Transverse colon (tissue), 4 donors: Measurements from ENCODE around the gene IGSF3. TPM values are rescaled to one million over a fixed set of nuclear protein-coding genes. Genes with fewer than 3 reads are reported as not detected.

Experiments
- DNase-seq: peaks from one replicate; pipeline ENCODE4 v3.0.0-alpha.2; 2019
- H3K27ac ChIP-seq, 4 donors: fragments of 200-600 bp; sonication (generic); 2 replicates each; pipeline ENCODE4 v1.5.1; 2016 to 2018; ENCODE audit warnings: inconsistent platforms in 4 of 4
- H3K27me3 ChIP-seq: fragments of 200-600 bp; sonication (generic); 2 replicates; pipeline ENCODE4 v1.5.1; 2017; ENCODE audit warnings: inconsistent platforms
- H3K36me3 ChIP-seq, 4 donors: fragments of 200-600 bp; sonication (generic); 2 replicates each; pipeline ENCODE4 v1.5.1; 2017 to 2019; ENCODE audit warnings: inconsistent platforms in 4 of 4
- H3K4me1 ChIP-seq, 4 donors: fragments of 200-600 bp; sonication (generic); 2 replicates each; pipeline ENCODE4 v1.5.1; 2017 to 2020; ENCODE audit warnings: inconsistent platforms in 4 of 4
- H3K4me3 ChIP-seq, 4 donors: fragments of 200-600 bp; sonication (generic); 1 replicate in 1 of 4; 2 replicates in 3 of 4; pipeline versions ENCODE4 v1.5.1 to v1.6.1; 2017 to 2019; ENCODE audit warnings: inconsistent platforms in 4 of 4
- H3K9me3 ChIP-seq, 2 donors: fragments of 200-600 bp; sonication (generic); 2 replicates each; pipeline ENCODE4 v1.5.1; 2017 to 2019; ENCODE audit warnings: inconsistent platforms in 2 of 2
- CTCF ChIP-seq, 5 experiments: fragments of 200-600 bp in 3 of 5; fragments of 450-650 bp in 2 of 5; sonication (generic) in 3 of 5; IDR thresholded peaks; 1 replicate in 2 of 5; 2 replicates in 3 of 5; pipeline ENCODE4 v1.5.1; 2016 to 2017; ENCODE audit warnings: antibody characterized with exemption in 5 of 5, inconsistent platforms in 3 of 5, mild to moderate bottlenecking in 2 of 5, moderate library complexity in 1 of 5
- EP300 ChIP-seq: sonication (generic); formaldehyde crosslinking; IDR thresholded peaks from one replicate; pipeline ENCODE4 v1.6.1; 2017; ENCODE audit warnings: antibody characterized with exemption, low read depth
- POLR2A ChIP-seq: fragments of 450-650 bp; IDR thresholded peaks from one replicate; pipeline ENCODE4 v1.6.1; 2016; ENCODE audit warnings: antibody characterized with exemption, mild to moderate bottlenecking, moderate library complexity
- POLR2AphosphoS5 ChIP-seq, 3 donors: sonication (generic); formaldehyde crosslinking; IDR thresholded peaks; one replicate each; pipeline ENCODE4 v1.6.1; 2016; ENCODE audit warnings: antibody characterized with exemption in 3 of 3
- WGBS, 2 donors: methylation state at CpG; one replicate each; pipeline ENCODE4 v1.1.5; 2018; ENCODE audit warnings: low coverage in 1 of 2; 5-methylcytosine and 5-hydroxymethylcytosine counted together
- in situ Hi-C, 4 donors: fragments of 200-750 bp; cut with MboI; loops; one replicate each; pipeline versions ENCODE4 v1.15.0 to v1.15.1; 2017; ENCODE audit warnings: low sequenced_read_pairs in 3 of 4, low pct_ligation_motif_present in 1 of 4, low pct_unique_long_range_greater_than_20kb in 1 of 4
- intact Hi-C: fragments of 100-400 bp; cut with DNase I; formaldehyde crosslinking; loops from one replicate; pipeline ENCODE4 v1.15.1; 2023; ENCODE audit warnings: low total_unique reads
- total RNA-seq, 4 donors: library from RNA; depleted of rRNA; stranded (reverse); fragments of >200 nt; gene quantifications; one replicate each; pipeline ENCODE4 v1.1.0, GENCODE V29; 2016

IGSF3 gene
- total RNA-seq, 4 donors from 2014 or later: 36.7 to 75.8 (median 56.9) TPM

GRCh38 chr1:116681343-116681899 is 13.9 kb upstream of the IGSF3 start:
- Histone ChIP-seq H3K4me1 (no peaks in the 10 kb centered on the region), H3K4me3 (no peak overlapping the region), H3K27me3 (no peaks in the 10 kb centered on the region), H3K9me3 (no peaks in the 10 kb centered on the region), H3K27ac (no peak overlapping the region), H3K36me3 (no peaks in the 10 kb centered on the region)
- TF ChIP-seq EP300: no peak
- no peak for TF ChIP-seq POLR2A
- TF ChIP-seq POLR2AphosphoS5 (IDR thresholded peaks at IDR 0.05): no peak
- TF ChIP-seq CTCF (IDR thresholded peaks at IDR 0.05): no peak
- no peak for DNase-seq
- in situ Hi-C loops: no loop called here
- 91 to 100% methylated on average over 1 of the region's 1 CpG for WGBS, 2 donors
- intact Hi-C loops: no loop called here

GRCh38 chr1:116680752-116681151 is 13.2 kb upstream of the IGSF3 start:
- 74 to 83% methylated on average over 4 of the region's 4 CpGs for WGBS, 2 donors
- TF ChIP-seq POLR2AphosphoS5 (IDR thresholded peaks at IDR 0.05) (no peak), EP300 (no peak)
- Histone ChIP-seq H3K27ac (no peak overlapping the region), H3K27me3 (no peaks in the 10 kb centered on the region), H3K36me3 (no peaks in the 10 kb centered on the region), H3K4me1 (no peaks in the 10 kb centered on the region), H3K9me3 (no peaks in the 10 kb centered on the region), H3K4me3 (no peak overlapping the region)
- intact Hi-C loops (no loop called here), in situ Hi-C loops (no loop called here)
- no peak for DNase-seq

- DNase-seq: no peak
- in situ Hi-C loops (no loop called here), intact Hi-C loops (no loop called here)
- Histone ChIP-seq H3K4me3 (no peak overlapping the region), H3K9me3 (no peaks in the 10 kb centered on the region), H3K27ac (no peak overlapping the region), H3K4me1 (no peaks in the 10 kb centered on the region), H3K36me3 (no peaks in the 10 kb centered on the region), H3K27me3 (no peaks in the 10 kb centered on the region)
- TF ChIP-seq POLR2AphosphoS5 (IDR thresholded peaks at IDR 0.05) (no peak), CTCF (IDR thresholded peaks at IDR 0.05) (no peak)
- 73 to 83% methylated on average over 2 to 4 of the region's 4 CpGs for WGBS, 2 donors
Measured at GRCh38 chr1:116679828-116680628, 12.5 kb upstream of the IGSF3 start.

- in situ Hi-C loops (no loop called here), intact Hi-C loops (no loop called here)
- Histone ChIP-seq H3K4me3 (no peak overlapping the region), H3K36me3 (no peaks in the 10 kb centered on the region), H3K27me3 (no peaks in the 10 kb centered on the region), H3K9me3 (no peaks in the 10 kb centered on the region), H3K27ac (no peak overlapping the region), H3K4me1 (no peaks in the 10 kb centered on the region)
- WGBS, 2 donors: 77 to 80% methylated on average over 5 to 7 of the region's 7 CpGs
- no peak for DNase-seq
- TF ChIP-seq POLR2AphosphoS5 (IDR thresholded peaks at IDR 0.05) (no peak), CTCF (IDR thresholded peaks at IDR 0.05) (no peak), POLR2A (no peak), EP300 (no peak)
Measured at GRCh38 chr1:116679091-116679827, 11.7 kb upstream of the IGSF3 start.
